Measurements from ENCODE around the gene ZNF416. TPM values are rescaled to one million over a fixed set of nuclear protein-coding genes. Genes with fewer than 3 reads are reported as not detected.
A peak's percentile ranks its signal among the peaks of the same experiment; 100 is the strongest.

The ZNF416 gene
- polyA plus RNA-seq, 2 of the 4 experiments (the other 2 are of a cell fraction) = 3.5 to 4.7 TPM

GRCh38 chr19:57613941-57614743, 35.4 kb upstream of the ZNF416 start, which contains the start of gene ZNF134:
ZNF134 (plus strand) TSS chr19:57614242; CDS start chr19:57619469, 5,227 bp downstream.
- FAIRE-seq = no peak
- CTCF ChIA-PET = interaction anchor here (0.7 to 1.4 kb wide), 7 partner anchors 9 to 235 kb away, joined by 3 to 6 read pairs (median 4); no protein-coding TSS in a partner anchor

GRCh38 chr19:57611113-57611512, 32.4 kb upstream of the ZNF416 start:
- no peaks in the 10 kb centered on the region for H3K4me1 ChIP-seq
- 60% methylated on average over 4 of the region's 4 CpGs for WGBS (ENCODE audit: missing lambda C conversion rate)
- H3K4me2 ChIP-seq = no peak overlapping the region
- FAIRE-seq (no peak), DNase-seq (ENCODE audit: low read depth in 1 of 2, low spot score in 1 of 2) (no peak), ATAC-seq (no peak)
- H3K4me3 ChIP-seq = no peak overlapping the region
- no peak overlapping the region for H3K27ac ChIP-seq
- ChIA-PET POLR2A (no interaction called here), CTCF (no interaction called here)
- peaks cover 97% of the 10 kb centered on the region for H3K9me3 ChIP-seq
- TF ChIP-seq POLR2A (IDR thresholded peaks at IDR 0.05; ENCODE audit: low read length) = no peak
- no peak for TF ChIP-seq CBX8 (IDR thresholded peaks at IDR 0.05)
- TF ChIP-seq RCOR1 (IDR thresholded peaks at IDR 0.05; ENCODE audit: low read depth, low read length) = no peak
- no peak for TF ChIP-seq RNF2 (IDR thresholded peaks at IDR 0.05; ENCODE audit: borderline replicate concordance, low read depth)
- TF ChIP-seq, protein P1, sequence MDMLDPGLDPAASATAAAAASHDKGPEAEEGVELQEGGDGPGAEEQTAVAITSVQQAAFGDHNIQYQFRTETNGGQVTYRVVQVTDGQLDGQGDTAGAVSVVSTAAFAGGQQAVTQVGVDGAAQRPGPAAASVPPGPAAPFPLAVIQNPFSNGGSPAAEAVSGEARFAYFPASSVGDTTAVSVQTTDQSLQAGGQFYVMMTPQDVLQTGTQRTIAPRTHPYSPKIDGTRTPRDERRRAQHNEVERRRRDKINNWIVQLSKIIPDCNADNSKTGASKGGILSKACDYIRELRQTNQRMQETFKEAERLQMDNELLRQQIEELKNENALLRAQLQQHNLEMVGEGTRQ (IDR thresholded peaks at IDR 0.05) = no peak
- TF ChIP-seq KDM1A (IDR thresholded peaks at IDR 0.05; ENCODE audit: low read depth) = no peak
- no peak for TF ChIP-seq POLR2AphosphoS2 (conservative IDR thresholded peaks at IDR 0.05; ENCODE audit: low read length)
- no peak for TF ChIP-seq GATA3 (IDR thresholded peaks at IDR 0.05; ENCODE audit: borderline replicate concordance)
- TF ChIP-seq SMC3 (IDR thresholded peaks at IDR 0.05) = no peak
- TF ChIP-seq BHLHE40 (IDR thresholded peaks at IDR 0.05; ENCODE audit: low read depth, low read length) = no peak
- TF ChIP-seq HDAC2 (IDR thresholded peaks at IDR 0.05) = no peak
- TF ChIP-seq BCL3 (IDR thresholded peaks at IDR 0.05) = no peak
- TF ChIP-seq RAD21 (conservative IDR thresholded peaks at IDR 0.05 in 1 of 2, IDR thresholded peaks at IDR 0.05 in 1 of 2) = no peak
- TF ChIP-seq E2F6 (IDR thresholded peaks at IDR 0.05; ENCODE audit: borderline replicate concordance, low read depth) = no peak
- no peak for TF ChIP-seq KDM5A (IDR thresholded peaks at IDR 0.05)

More at GRCh38 chr19:57613941-57614743, 35.4 kb upstream of the ZNF416 start, which contains the start of gene ZNF134:
- WGBS (ENCODE audit: missing lambda C conversion rate) = 7% methylated on average over 39 of the region's 64 CpGs
- Histone ChIP-seq H3K27ac (peak within 1 kb of the TSS; percentile 65 to 88), H3K9me3 (peaks cover 97% of the 10 kb centered on the region), H3K4me3 (peak within 1 kb of the TSS; percentile 81), H3K4me2 (peak within 1 kb of the TSS; percentile 66), H3K4me1 (no peaks in the 10 kb centered on the region)
- DNase-seq (ENCODE audit: low read depth in 1 of 2, low spot score in 1 of 2) = peak; percentile 95
- peak; percentile 0; the same call in 1 of the 2 replicates for TF ChIP-seq GATA3 (IDR thresholded peaks at IDR 0.05; ENCODE audit: borderline replicate concordance)
- TF ChIP-seq PHF8 (IDR thresholded peaks at IDR 0.05; ENCODE audit: borderline replicate concordance, low read depth) = peak; percentile 83
- peak in 1 of 2 experiments; percentile 58; a peak in 1 of 5 replicates for TF ChIP-seq JUN (IDR thresholded peaks at IDR 0.05)
- no peak for TF ChIP-seq BCL3 (IDR thresholded peaks at IDR 0.05)
- TF ChIP-seq RAD21 (conservative IDR thresholded peaks at IDR 0.05 in 1 of 2, IDR thresholded peaks at IDR 0.05 in 1 of 2) = peak in 1 of 2 experiments; percentile 13; a peak in 1 of 5 replicates
- peak; percentile 30; the same call in 1 of the 2 replicates for TF ChIP-seq POLR2A (IDR thresholded peaks at IDR 0.05; ENCODE audit: low read length)
- TF ChIP-seq NR3C1 (IDR thresholded peaks at IDR 0.05) = no peak
- TF ChIP-seq E2F6 (IDR thresholded peaks at IDR 0.05; ENCODE audit: borderline replicate concordance, low read depth) = peak; percentile 84
- TF ChIP-seq TFCP2L1 (CRISPR knock-in tag; IDR thresholded peaks at IDR 0.05) = peak; percentile 47; the same call in 1 of the 2 replicates
- TF ChIP-seq ESRRA (IDR thresholded peaks at IDR 0.05; ENCODE audit: borderline replicate concordance, low read length) = no peak
- TF ChIP-seq CBX2 (IDR thresholded peaks at IDR 0.05; ENCODE audit: borderline replicate concordance, low read depth) = no peak
- TF ChIP-seq SMC3 (IDR thresholded peaks at IDR 0.05) = peak; percentile 26; the same call in 2 of the 3 replicates
- TF ChIP-seq, protein P1 (IDR thresholded peaks at IDR 0.05) = no peak
- TF ChIP-seq NPAS2 (CRISPR knock-in tag; IDR thresholded peaks at IDR 0.05; ENCODE audit: borderline replicate concordance) = no peak
- peak; percentile 87 for TF ChIP-seq MAX (IDR thresholded peaks at IDR 0.05)
- POLR2A ChIA-PET = interaction anchor here (0.7 to 2.1 kb wide), 5 partner anchors 19 to 303 kb away, joined by 3 to 16 read pairs (median 5); partner anchors contain the start of genes ZNF211, ZNF416 and ZNF551
- ATAC-seq = peak; percentile 99 to 100

All from A549 (cell line).